Suppressor macrophage treated with lipopolysaccharide for 4 hours (primary cell): ENCODE measurements around the gene CREB3L1.
A peak's percentile ranks its signal among the peaks of the same experiment; 100 is the strongest.

ENCODE experiments used
- DNase-seq: peaks from one replicate; pipeline ENCODE4 v3.0.0-alpha.2; 2020

CREB3L1 gene

GRCh38 chr11:46367916-46368267 lies 90.4 kb downstream of the CREB3L1 start:
- no peak for DNase-seq

- DNase-seq: peak; percentile 67
These were observed 92.1 kb downstream of the CREB3L1 start for GRCh38 chr11:46369458-46370152.

GRCh38 chr11:46370253-46370652 lies 92.8 kb downstream of the CREB3L1 start:
- DNase-seq: no peak
